Natural killer cell (primary cell): ENCODE measurements around the gene IER3. TPM values are rescaled to one million over a fixed set of nuclear protein-coding genes. Genes with fewer than 3 reads are reported as not detected.

Experiments used
- ATAC-seq, 3 donors: fragments of 150-1000 bp in 2 of 3; fragments of 200-7000 bp in 1 of 3; cut with Tn5 transposase; 1 replicate in 1 of 3; 2 replicates in 2 of 3; pipeline ENCODE4 v1.10.0; 2021; ENCODE audit warnings: mild to moderate bottlenecking in 2 of 3, moderate library complexity in 2 of 3
- DNase-seq, 2 donors: peaks; one replicate each; pipeline versions ENCODE4 v3.0.0 to v3.0.0-alpha.2; 2013 to 2021; ENCODE audit warnings: mixed read lengths in 1 of 2
- H3K27ac ChIP-seq: one replicate; pipeline ENCODE4 v1.5.1; 2013; ENCODE audit warnings: mild to moderate bottlenecking, low read length
- H3K27me3 ChIP-seq: one replicate; pipeline ENCODE4 v1.6.1; 2013; ENCODE audit warnings: low read length; ENCODE audit not compliant: control insufficient read depth, insufficient read depth
- H3K36me3 ChIP-seq: one replicate; pipeline ENCODE4 v1.6.1; 2013; ENCODE audit warnings: low read length; ENCODE audit not compliant: control insufficient read depth, insufficient read depth
- H3K4me1 ChIP-seq: one replicate; pipeline ENCODE4 v1.6.1; 2013; ENCODE audit warnings: low read length; ENCODE audit not compliant: control insufficient read depth, insufficient read depth
- H3K4me3 ChIP-seq: one replicate; pipeline ENCODE4 v1.5.1; 2013; ENCODE audit warnings: low read length
- H3K9me3 ChIP-seq: one replicate; pipeline ENCODE4 v1.6.1; 2013; ENCODE audit warnings: low read length; ENCODE audit not compliant: control insufficient read depth, insufficient read depth
- H3K27ac Mint-ChIP-seq, 2 donors: one replicate each; pipeline ENCODE4 v1.8.0; 2022; ENCODE audit warnings: mild to moderate bottlenecking in 2 of 2, mixed read lengths in 2 of 2, moderate library complexity in 1 of 2
- H3K27me3 Mint-ChIP-seq, 2 donors: one replicate each; pipeline ENCODE4 v1.8.0; 2022; ENCODE audit warnings: low read depth in 2 of 2, mixed read lengths in 2 of 2
- H3K36me3 Mint-ChIP-seq: one replicate; pipeline ENCODE4 v1.8.0; 2022; ENCODE audit warnings: mixed read lengths
- H3K4me1 Mint-ChIP-seq, 2 donors: one replicate each; pipeline ENCODE4 v1.8.0; 2022; ENCODE audit warnings: mixed read lengths in 2 of 2
- H3K4me3 Mint-ChIP-seq: one replicate; pipeline ENCODE4 v1.8.0; 2022; ENCODE audit warnings: mild to moderate bottlenecking, moderate library complexity, mixed read lengths
- H3K9me3 Mint-ChIP-seq, 2 donors: one replicate each; pipeline ENCODE4 v1.8.0; 2022; ENCODE audit warnings: mixed read lengths in 2 of 2
- WGBS: methylation state at CpG from one replicate; pipeline ENCODE4 v1.1.7; 2013; ENCODE audit warnings: missing lambda C conversion rate; ENCODE audit not compliant: insufficient coverage; 5-methylcytosine and 5-hydroxymethylcytosine counted together
- intact Hi-C: fragments of 100-400 bp; cut with micrococcal nuclease; formaldehyde crosslinking; loops from one replicate; pipeline ENCODE4 v1.14.2; 2022
- total RNA-seq, 4 donors: library from RNA; stranded (reverse); fragments of 120-200 nt in 1 of 4; gene quantifications; one replicate each; pipeline versions ENCODE4 v1.2.3 to v1.2.4, GENCODE V29; 2013 to 2022
- TF ChIP-seq, protein P1 (sequence below): fragments of 200-600 bp; IDR thresholded peaks from one replicate; pipeline ENCODE4 v1.8.0; 2022; ENCODE audit warnings: antibody characterized with exemption

IER3 gene
- total RNA-seq, 3 donors from 2014 or later (not counting 1 experiment from before 2014, with no cell fraction given), result 39.7 to 105 (median 66.5) TPM

- Histone ChIP-seq H3K4me3 (no peak overlapping the region), H3K36me3 (peaks cover 19% of the 10 kb centered on the region), H3K27ac (no peak overlapping the region), H3K4me1 (no peaks in the 10 kb centered on the region), H3K27me3 (no peaks in the 10 kb centered on the region), H3K9me3 (no peaks in the 10 kb centered on the region)
- intact Hi-C loops, result no loop called here
- peaks cover 0 to 16% of the 10 kb centered on the region in 2 donors for H3K4me1 Mint-ChIP-seq
- no peak overlapping the region for H3K4me3 Mint-ChIP-seq
- no peaks in the 10 kb centered on the region for H3K9me3 Mint-ChIP-seq
- DNase-seq (no peak), ATAC-seq (no peak)
- TF ChIP-seq, protein P1, sequence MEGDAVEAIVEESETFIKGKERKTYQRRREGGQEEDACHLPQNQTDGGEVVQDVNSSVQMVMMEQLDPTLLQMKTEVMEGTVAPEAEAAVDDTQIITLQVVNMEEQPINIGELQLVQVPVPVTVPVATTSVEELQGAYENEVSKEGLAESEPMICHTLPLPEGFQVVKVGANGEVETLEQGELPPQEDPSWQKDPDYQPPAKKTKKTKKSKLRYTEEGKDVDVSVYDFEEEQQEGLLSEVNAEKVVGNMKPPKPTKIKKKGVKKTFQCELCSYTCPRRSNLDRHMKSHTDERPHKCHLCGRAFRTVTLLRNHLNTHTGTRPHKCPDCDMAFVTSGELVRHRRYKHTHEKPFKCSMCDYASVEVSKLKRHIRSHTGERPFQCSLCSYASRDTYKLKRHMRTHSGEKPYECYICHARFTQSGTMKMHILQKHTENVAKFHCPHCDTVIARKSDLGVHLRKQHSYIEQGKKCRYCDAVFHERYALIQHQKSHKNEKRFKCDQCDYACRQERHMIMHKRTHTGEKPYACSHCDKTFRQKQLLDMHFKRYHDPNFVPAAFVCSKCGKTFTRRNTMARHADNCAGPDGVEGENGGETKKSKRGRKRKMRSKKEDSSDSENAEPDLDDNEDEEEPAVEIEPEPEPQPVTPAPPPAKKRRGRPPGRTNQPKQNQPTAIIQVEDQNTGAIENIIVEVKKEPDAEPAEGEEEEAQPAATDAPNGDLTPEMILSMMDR, result no peak
- H3K36me3 Mint-ChIP-seq, result peaks cover 8% of the 10 kb centered on the region
- H3K27ac Mint-ChIP-seq, result no peak overlapping the region
- H3K27me3 Mint-ChIP-seq, result no peaks in the 10 kb centered on the region
- WGBS, result 90% methylated on average over 2 of the region's 4 CpGs
Measured at GRCh38 chr6:30700340-30700739, 44.0 kb downstream of the IER3 start.

DNA sequence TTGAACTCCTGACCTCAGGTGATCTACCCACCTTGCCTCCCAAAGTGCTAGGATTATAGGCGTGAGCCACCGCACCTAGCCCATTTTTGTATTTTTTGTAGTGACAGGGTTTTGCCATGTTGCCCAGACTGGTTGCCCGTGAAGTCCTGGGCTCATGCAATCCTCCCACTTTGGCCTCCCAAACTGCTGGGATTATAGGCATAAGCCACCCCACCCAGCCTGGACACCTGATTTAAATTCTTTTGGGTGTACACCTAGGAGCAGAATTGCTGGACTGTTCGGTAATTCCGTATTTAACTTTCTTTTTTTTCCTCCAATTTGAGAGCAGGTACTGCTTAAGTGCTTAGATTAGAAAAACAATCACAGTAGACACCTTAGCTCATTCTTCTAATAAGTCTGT, 47.9 kb downstream of the IER3 start:
- TF ChIP-seq, protein P1, result no peak
- Histone ChIP-seq H3K4me3 (no peak overlapping the region), H3K27ac (no peak overlapping the region), H3K4me1 (peaks cover 2% of the 10 kb centered on the region), H3K27me3 (no peaks in the 10 kb centered on the region), H3K9me3 (no peaks in the 10 kb centered on the region), H3K36me3 (peaks cover 3% of the 10 kb centered on the region)
- peaks cover 0 to under 1% of the 10 kb centered on the region in 2 donors for H3K4me1 Mint-ChIP-seq
- no peaks in the 10 kb centered on the region for H3K27me3 Mint-ChIP-seq
- H3K27ac Mint-ChIP-seq, result no peak overlapping the region
- no peaks in the 10 kb centered on the region for H3K36me3 Mint-ChIP-seq
- no peak overlapping the region for H3K4me3 Mint-ChIP-seq
- intact Hi-C loops, result no loop called here
- DNase-seq, result no peak
- ATAC-seq, result no peak
- WGBS, result 100% methylated on average over 5 of the region's 5 CpGs
- H3K9me3 Mint-ChIP-seq, result no peaks in the 10 kb centered on the region

Other genes with a start within 250 kb of the IER3 start
- gene GNL1, start 188.1 kb downstream of the IER3 start, total RNA-seq, result 100 to 1,000 TPM; 137 to 208 (median 187) TPM
- gene PRR3, start 187.3 kb downstream of the IER3 start, total RNA-seq, result 10 to 100 TPM in 2 of 3 donors, 1 to 10 TPM in 1; 9.5 to 14.8 (median 13.9) TPM
- 100 to 1,000 TPM in 2 of 3 donors, 10 to 100 TPM in 1; 91.4 to 138 (median 138) TPM for gene ABCF1, start 173.1 kb downstream of the IER3 start, total RNA-seq
- 100 to 1,000 TPM; 151 to 222 (median 174) TPM for gene PPP1R10, start 127.3 kb downstream of the IER3 start, total RNA-seq
- gene MRPS18B, start 126.7 kb downstream of the IER3 start, total RNA-seq, result 10 to 100 TPM; 14.2 to 19.9 (median 16.6) TPM
- gene ATAT1, start 117.7 kb downstream of the IER3 start, total RNA-seq, result 10 to 100 TPM in 1 of 3 donors, 1 to 10 TPM in 2; 8.1 to 10.8 (median 8.9) TPM
- gene C6orf136, start 97.4 kb downstream of the IER3 start, total RNA-seq, result 10 to 100 TPM; 39.4 to 51.4 (median 50.9) TPM
- 10 to 100 TPM; 27.3 to 35.7 (median 27.7) TPM for gene DHX16, start 71.5 kb downstream of the IER3 start, total RNA-seq
- gene PPP1R18, start 57.9 kb downstream of the IER3 start, total RNA-seq, result 100 to 1,000 TPM; 183 to 260 (median 219) TPM
- 1 to 10 TPM; 7.4 to 8.9 (median 8.7) TPM for gene NRM, start 53.6 kb downstream of the IER3 start, total RNA-seq
- 10 to 100 TPM; 61.2 to 77.0 (median 64.5) TPM for gene MDC1, start 27.3 kb downstream of the IER3 start, total RNA-seq
- gene TUBB, start 24.2 kb downstream of the IER3 start, total RNA-seq, result 100 to 1,000 TPM; 121 to 168 (median 127) TPM
- gene FLOT1, start 1.9 kb downstream of the IER3 start, total RNA-seq, result 100 to 1,000 TPM in 1 of 3 donors, 10 to 100 TPM in 2; 73.1 to 113 (median 94.2) TPM
- 1 to 10 TPM; 2.6 to 7.4 (median 5.2) TPM for gene DDR1, start 140.0 kb upstream of the IER3 start, total RNA-seq
- gene GTF2H4, start 163.7 kb upstream of the IER3 start, total RNA-seq, result 10 to 100 TPM; 13.5 to 17.9 (median 15.7) TPM
- 10 to 100 TPM; 16.9 to 36.7 (median 24.5) TPM for gene VARS2, start 169.7 kb upstream of the IER3 start, total RNA-seq
- gene SFTA2, start 187.6 kb upstream of the IER3 start, total RNA-seq, result not detected
- not detected for gene MUCL3, start 196.4 kb upstream of the IER3 start, total RNA-seq
- not detected for gene MUC21, start 239.2 kb upstream of the IER3 start, total RNA-seq